H1 (cell line): ENCODE results near the gene CCDC116.

Source experiments
- GTF2F1 ChIP-seq: IDR thresholded peaks from 2 replicates; pipeline ENCODE4 v1.6.1; 2012; ENCODE audit warnings: low read depth, low read length, improper control_type of control experiment, borderline replicate concordance
- KDM1A ChIP-seq: fragments of 200-600, 300-600 bp; sonication (generic); IDR thresholded peaks from 2 replicates; pipeline ENCODE4 v1.7.1; 2016; ENCODE audit warnings: mild to moderate bottlenecking, low read length, borderline replicate concordance
- POLR2A ChIP-seq, 2 experiments: IDR thresholded peaks; 1 replicate in 1 of 2; 2 replicates in 1 of 2; pipeline ENCODE4 v1.6.1; 2011; ENCODE audit warnings: low read depth in 2 of 2, low read length in 2 of 2, mild to moderate bottlenecking in 2 of 2; ENCODE audit errors: control extremely low read depth in 1 of 2
- POLR2AphosphoS5 ChIP-seq: IDR thresholded peaks from 2 replicates; pipeline ENCODE4 v1.6.1; 2011; ENCODE audit warnings: low read depth, low read length
- POU5F1 ChIP-seq: IDR thresholded peaks from 2 replicates; pipeline ENCODE4 v1.6.1; 2011; ENCODE audit warnings: low read depth, mild to moderate bottlenecking, low read length, moderate library complexity
- RAD21 ChIP-seq, 2 experiments: IDR thresholded peaks in 1 of 2; conservative IDR thresholded peaks in 1 of 2; 2 replicates each; pipeline ENCODE4 v1.6.1; 2011; ENCODE audit warnings: low read depth in 2 of 2, low read length in 2 of 2, improper control_type of control experiment in 1 of 2, inconsistent platforms in 1 of 2, mild to moderate bottlenecking in 1 of 2, moderate library complexity in 1 of 2
- RFX5 ChIP-seq: IDR thresholded peaks from 2 replicates; pipeline ENCODE4 v1.6.1; 2011; ENCODE audit warnings: low read depth, low read length, improper control_type of control experiment, borderline replicate concordance
- SIRT6 ChIP-seq: IDR thresholded peaks from one replicate; pipeline ENCODE4 v1.7.1; 2012; ENCODE audit warnings: low read length, inconsistent platforms
- TAF1 ChIP-seq: IDR thresholded peaks from 2 replicates; pipeline ENCODE4 v1.6.1; 2011; ENCODE audit warnings: mild to moderate bottlenecking, low read depth, low read length
- TCF12 ChIP-seq: IDR thresholded peaks from 2 replicates; pipeline ENCODE4 v1.6.1; 2011; ENCODE audit warnings: low read depth, mild to moderate bottlenecking, low read length
- TF ChIP-seq, protein P1 (sequence below), 3 experiments: IDR thresholded peaks; 1 replicate in 2 of 3; 2 replicates in 1 of 3; pipeline versions ENCODE4 v1.5.1 to v1.6.1; 2011; ENCODE audit warnings: low read length in 3 of 3, mild to moderate bottlenecking in 3 of 3, inconsistent platforms in 2 of 3, low read depth in 1 of 3, moderate library complexity in 1 of 3; ENCODE audit not compliant: insufficient read depth in 1 of 3; ENCODE audit errors: control extremely low read depth in 1 of 3
- TF ChIP-seq, protein P2 (sequence below): IDR thresholded peaks from 2 replicates; pipeline ENCODE4 v1.6.1; 2012; ENCODE audit warnings: inconsistent platforms
- TF ChIP-seq, protein P3 (sequence below): IDR thresholded peaks from 2 replicates; pipeline ENCODE4 v1.6.1; 2012; ENCODE audit warnings: low read length, inconsistent platforms

DNA sequence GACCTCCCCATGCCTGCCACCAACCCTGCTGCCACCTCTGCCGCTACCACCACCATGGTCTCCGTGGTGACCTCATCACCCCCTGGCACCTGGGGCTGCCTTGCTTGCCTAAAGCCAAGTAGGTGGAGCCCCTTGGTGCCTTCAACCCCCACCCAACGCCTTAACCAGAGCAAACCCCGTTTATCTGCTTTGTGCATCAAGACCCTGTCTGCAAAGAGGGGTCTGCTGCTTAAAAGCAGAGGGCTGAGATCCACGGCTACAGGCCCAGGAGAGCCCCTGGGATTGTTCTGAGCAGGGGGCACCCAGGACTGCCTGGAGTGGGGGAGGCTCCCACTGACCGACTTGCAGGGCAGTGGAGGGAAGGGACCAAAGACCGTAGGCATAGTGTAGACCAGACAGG is 28.3 kb downstream of the CCDC116 start:
- TF ChIP-seq RAD21 (IDR thresholded peaks at IDR 0.05 in 1 of 2, conservative IDR thresholded peaks at IDR 0.05 in 1 of 2; ENCODE audit: low read depth in 2 of 2, low read length in 2 of 2) (no peak), POLR2A (IDR thresholded peaks at IDR 0.05; ENCODE audit: control extremely low read depth in 1 of 2, low read depth in 2 of 2, low read length in 2 of 2) (no peak), TCF12 (no peak), POLR2AphosphoS5 (no peak), TAF1 (no peak), SIRT6 (no peak), POU5F1 (no peak), GTF2F1 (no peak), KDM1A (no peak), RFX5 (no peak)
- TF ChIP-seq, protein P1, sequence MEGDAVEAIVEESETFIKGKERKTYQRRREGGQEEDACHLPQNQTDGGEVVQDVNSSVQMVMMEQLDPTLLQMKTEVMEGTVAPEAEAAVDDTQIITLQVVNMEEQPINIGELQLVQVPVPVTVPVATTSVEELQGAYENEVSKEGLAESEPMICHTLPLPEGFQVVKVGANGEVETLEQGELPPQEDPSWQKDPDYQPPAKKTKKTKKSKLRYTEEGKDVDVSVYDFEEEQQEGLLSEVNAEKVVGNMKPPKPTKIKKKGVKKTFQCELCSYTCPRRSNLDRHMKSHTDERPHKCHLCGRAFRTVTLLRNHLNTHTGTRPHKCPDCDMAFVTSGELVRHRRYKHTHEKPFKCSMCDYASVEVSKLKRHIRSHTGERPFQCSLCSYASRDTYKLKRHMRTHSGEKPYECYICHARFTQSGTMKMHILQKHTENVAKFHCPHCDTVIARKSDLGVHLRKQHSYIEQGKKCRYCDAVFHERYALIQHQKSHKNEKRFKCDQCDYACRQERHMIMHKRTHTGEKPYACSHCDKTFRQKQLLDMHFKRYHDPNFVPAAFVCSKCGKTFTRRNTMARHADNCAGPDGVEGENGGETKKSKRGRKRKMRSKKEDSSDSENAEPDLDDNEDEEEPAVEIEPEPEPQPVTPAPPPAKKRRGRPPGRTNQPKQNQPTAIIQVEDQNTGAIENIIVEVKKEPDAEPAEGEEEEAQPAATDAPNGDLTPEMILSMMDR (IDR thresholded peaks at IDR 0.05; ENCODE audit: control extremely low read depth in 1 of 3, insufficient read depth in 1 of 3, low read depth in 1 of 3, low read length in 3 of 3): no peak
- TF ChIP-seq, protein P2, sequence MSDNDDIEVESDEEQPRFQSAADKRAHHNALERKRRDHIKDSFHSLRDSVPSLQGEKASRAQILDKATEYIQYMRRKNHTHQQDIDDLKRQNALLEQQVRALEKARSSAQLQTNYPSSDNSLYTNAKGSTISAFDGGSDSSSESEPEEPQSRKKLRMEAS: no peak
- TF ChIP-seq, protein P3, sequence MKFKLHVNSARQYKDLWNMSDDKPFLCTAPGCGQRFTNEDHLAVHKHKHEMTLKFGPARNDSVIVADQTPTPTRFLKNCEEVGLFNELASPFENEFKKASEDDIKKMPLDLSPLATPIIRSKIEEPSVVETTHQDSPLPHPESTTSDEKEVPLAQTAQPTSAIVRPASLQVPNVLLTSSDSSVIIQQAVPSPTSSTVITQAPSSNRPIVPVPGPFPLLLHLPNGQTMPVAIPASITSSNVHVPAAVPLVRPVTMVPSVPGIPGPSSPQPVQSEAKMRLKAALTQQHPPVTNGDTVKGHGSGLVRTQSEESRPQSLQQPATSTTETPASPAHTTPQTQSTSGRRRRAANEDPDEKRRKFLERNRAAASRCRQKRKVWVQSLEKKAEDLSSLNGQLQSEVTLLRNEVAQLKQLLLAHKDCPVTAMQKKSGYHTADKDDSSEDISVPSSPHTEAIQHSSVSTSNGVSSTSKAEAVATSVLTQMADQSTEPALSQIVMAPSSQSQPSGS: no peak
